ENCODE measurements around the gene ABHD14A.

DNA sequence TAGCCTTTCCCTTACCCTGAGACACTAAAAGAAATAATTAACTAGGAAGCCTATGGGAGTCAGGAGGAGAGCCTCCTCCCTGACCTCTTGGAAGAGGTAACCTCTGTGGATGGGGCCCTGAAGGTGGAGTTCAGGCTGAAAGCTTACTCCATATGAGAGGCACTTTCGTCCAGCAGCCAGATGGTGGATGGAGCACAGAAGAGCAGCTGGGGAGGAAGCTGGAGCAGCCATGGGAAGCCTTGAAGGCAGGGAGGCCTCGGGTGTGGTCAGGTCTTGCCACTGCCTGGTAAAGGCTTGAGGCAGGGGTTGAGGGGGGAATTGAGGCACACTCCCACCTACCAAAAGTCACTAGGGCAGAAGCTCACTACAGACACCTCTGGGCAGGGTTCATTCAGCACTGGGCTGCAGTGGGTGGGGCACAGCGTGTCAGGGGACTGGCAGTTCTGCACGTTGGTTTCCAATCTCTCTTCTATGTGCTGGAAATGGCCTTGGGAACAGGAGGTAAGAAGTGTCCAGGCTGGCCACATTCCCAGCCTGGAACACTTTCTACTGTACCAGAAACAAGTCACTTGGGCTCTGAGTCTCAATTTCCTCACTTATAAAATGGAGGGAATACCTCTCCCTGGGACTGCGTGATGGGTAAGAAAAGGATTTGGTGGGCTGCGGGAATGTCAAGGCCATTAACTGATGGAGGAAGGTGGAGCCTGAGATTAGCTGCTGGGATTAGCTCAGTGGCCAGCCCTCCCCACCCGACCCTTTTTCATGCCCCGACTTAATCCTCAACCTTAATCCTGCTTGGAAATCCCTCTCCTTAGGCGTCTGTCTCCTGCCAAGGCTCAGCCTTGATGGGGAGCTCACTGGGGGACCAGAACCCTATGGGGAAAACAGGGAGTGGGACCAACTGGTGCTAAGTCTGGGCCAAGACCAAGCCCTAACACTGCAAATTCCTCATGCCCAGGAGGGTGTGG is 13.0 kb upstream of the ABHD14A start:
- TF ChIP-seq, protein P1, sequence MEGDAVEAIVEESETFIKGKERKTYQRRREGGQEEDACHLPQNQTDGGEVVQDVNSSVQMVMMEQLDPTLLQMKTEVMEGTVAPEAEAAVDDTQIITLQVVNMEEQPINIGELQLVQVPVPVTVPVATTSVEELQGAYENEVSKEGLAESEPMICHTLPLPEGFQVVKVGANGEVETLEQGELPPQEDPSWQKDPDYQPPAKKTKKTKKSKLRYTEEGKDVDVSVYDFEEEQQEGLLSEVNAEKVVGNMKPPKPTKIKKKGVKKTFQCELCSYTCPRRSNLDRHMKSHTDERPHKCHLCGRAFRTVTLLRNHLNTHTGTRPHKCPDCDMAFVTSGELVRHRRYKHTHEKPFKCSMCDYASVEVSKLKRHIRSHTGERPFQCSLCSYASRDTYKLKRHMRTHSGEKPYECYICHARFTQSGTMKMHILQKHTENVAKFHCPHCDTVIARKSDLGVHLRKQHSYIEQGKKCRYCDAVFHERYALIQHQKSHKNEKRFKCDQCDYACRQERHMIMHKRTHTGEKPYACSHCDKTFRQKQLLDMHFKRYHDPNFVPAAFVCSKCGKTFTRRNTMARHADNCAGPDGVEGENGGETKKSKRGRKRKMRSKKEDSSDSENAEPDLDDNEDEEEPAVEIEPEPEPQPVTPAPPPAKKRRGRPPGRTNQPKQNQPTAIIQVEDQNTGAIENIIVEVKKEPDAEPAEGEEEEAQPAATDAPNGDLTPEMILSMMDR (IDR thresholded peaks at IDR 0.05 in 8 of 11, conservative IDR thresholded peaks at IDR 0.05 in 3 of 11): no peak
- no peak for TF ChIP-seq POLR2A (IDR thresholded peaks at IDR 0.05)

All from spleen (tissue), 7 donors.